Measurements from ENCODE around the gene RABAC1.
"Not testable (repeated sequence)": the region's sequence is repeated elsewhere in the genome, so short reads cannot be mapped to it uniquely, and the experiment has no call there.

RABAC1 gene

GRCh38 chr19:41945135-41945766 is 13.9 kb downstream of the RABAC1 start:
- no peak for DNase-seq (ENCODE audit: low spot score)

- DNase-seq (ENCODE audit: low spot score), result no peak
Measured at GRCh38 chr19:41944336-41944735, 14.8 kb downstream of the RABAC1 start.

GRCh38 chr19:41941410-41942202 is 17.5 kb downstream of the RABAC1 start:
- DNase-seq (ENCODE audit: low spot score), result no peak

- DNase-seq (ENCODE audit: low spot score), result no peak
Measured at GRCh38 chr19:41940731-41941409, 18.3 kb downstream of the RABAC1 start.

- DNase-seq (ENCODE audit: low spot score), result no peak
Measured at GRCh38 chr19:41939861-41940730, 19.0 kb downstream of the RABAC1 start.

- DNase-seq (ENCODE audit: low spot score), result not testable (repeated sequence)
Measured at GRCh38 chr19:41939209-41939608, 19.9 kb downstream of the RABAC1 start.

- no peak for DNase-seq (ENCODE audit: low spot score)
Measured at GRCh38 chr19:41937525-41938468, 21.3 kb downstream of the RABAC1 start.

- no peak for DNase-seq (ENCODE audit: low spot score)
Measured at GRCh38 chr19:41936961-41937360, 22.2 kb downstream of the RABAC1 start.

GRCh38 chr19:41936416-41936850 is 22.7 kb downstream of the RABAC1 start:
- DNase-seq (ENCODE audit: low spot score), result no peak

- no peak for DNase-seq (ENCODE audit: low spot score)
Measured at GRCh38 chr19:41935760-41936415, 23.2 kb downstream of the RABAC1 start.

GRCh38 chr19:41934849-41935374 is 24.2 kb downstream of the RABAC1 start:
- DNase-seq (ENCODE audit: low spot score), result peak; percentile 65

- DNase-seq (ENCODE audit: low spot score), result no peak
Measured at GRCh38 chr19:41933693-41934426, 25.3 kb downstream of the RABAC1 start.

- DNase-seq (ENCODE audit: low spot score), result no peak
Measured at GRCh38 chr19:41932720-41933332, 26.3 kb downstream of the RABAC1 start.

- no peak for DNase-seq (ENCODE audit: low spot score)
Measured at GRCh38 chr19:41932259-41932719, 26.8 kb downstream of the RABAC1 start.

- DNase-seq (ENCODE audit: low spot score), result no peak
Measured at GRCh38 chr19:41930926-41931592, 28.1 kb downstream of the RABAC1 start.

- DNase-seq (ENCODE audit: low spot score), result no peak
Measured at GRCh38 chr19:41930322-41930722, 28.8 kb downstream of the RABAC1 start.

- DNase-seq (ENCODE audit: low spot score), result no peak
Measured at GRCh38 chr19:41929536-41930071, 29.5 kb downstream of the RABAC1 start.
